GM06990 (cell line): ENCODE results near the gene SPC24.

Source experiments
- DNase-seq: peaks from one replicate; pipeline ENCODE4 v3.0.0-alpha.2; 2011; ENCODE audit not compliant: insufficient read length; ENCODE audit errors: extremely low read depth
- H3K27me3 ChIP-seq: replicated peaks from 2 replicates; pipeline ENCODE4 v1.6.0; 2011; ENCODE audit warnings: low read length; ENCODE audit not compliant: control insufficient read depth, insufficient read depth
- H3K36me3 ChIP-seq: 2 replicates; pipeline ENCODE4 v1.5.1; 2011; ENCODE audit warnings: low read length; ENCODE audit not compliant: control insufficient read depth, insufficient read depth
- H3K4me3 ChIP-seq: replicated peaks from 2 replicates; pipeline ENCODE4 v1.5.1; 2011; ENCODE audit warnings: low read depth, mild to moderate bottlenecking, control low read depth, low read length
- TF ChIP-seq, protein P1 (sequence below): IDR thresholded peaks from 2 replicates; pipeline ENCODE4 v1.5.1; 2011; ENCODE audit warnings: low read length, control low read depth, mild to moderate bottlenecking, inconsistent platforms; ENCODE audit not compliant: insufficient read depth, poor library complexity, severe bottlenecking

Gene SPC24

DNA sequence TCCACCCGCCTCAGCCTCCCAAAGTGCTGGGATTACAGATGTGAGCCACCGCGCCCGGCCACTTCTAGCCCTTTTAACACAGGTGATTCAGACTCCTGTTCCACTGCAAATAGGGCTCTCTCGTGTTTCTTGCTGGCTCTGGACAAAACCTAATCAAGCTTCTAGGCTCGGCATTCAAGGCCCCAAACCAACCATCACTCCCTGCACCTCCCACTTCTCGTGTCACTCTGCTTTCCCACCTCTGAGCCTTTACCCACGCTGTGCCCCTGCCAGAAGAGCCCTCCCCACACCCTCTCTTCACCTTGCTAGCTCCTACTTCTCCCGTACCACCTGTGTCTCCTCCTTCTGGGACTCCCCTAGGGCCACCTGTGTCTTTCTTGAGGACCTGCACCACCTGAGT, 22.0 kb upstream of the SPC24 start:
- DNase-seq, result no peak
- Histone ChIP-seq H3K27me3 (no peaks in the 10 kb centered on the region), H3K4me3 (no peak overlapping the region), H3K36me3 (no peaks in the 10 kb centered on the region)
- TF ChIP-seq, protein P1, sequence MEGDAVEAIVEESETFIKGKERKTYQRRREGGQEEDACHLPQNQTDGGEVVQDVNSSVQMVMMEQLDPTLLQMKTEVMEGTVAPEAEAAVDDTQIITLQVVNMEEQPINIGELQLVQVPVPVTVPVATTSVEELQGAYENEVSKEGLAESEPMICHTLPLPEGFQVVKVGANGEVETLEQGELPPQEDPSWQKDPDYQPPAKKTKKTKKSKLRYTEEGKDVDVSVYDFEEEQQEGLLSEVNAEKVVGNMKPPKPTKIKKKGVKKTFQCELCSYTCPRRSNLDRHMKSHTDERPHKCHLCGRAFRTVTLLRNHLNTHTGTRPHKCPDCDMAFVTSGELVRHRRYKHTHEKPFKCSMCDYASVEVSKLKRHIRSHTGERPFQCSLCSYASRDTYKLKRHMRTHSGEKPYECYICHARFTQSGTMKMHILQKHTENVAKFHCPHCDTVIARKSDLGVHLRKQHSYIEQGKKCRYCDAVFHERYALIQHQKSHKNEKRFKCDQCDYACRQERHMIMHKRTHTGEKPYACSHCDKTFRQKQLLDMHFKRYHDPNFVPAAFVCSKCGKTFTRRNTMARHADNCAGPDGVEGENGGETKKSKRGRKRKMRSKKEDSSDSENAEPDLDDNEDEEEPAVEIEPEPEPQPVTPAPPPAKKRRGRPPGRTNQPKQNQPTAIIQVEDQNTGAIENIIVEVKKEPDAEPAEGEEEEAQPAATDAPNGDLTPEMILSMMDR, result no peak

DNA sequence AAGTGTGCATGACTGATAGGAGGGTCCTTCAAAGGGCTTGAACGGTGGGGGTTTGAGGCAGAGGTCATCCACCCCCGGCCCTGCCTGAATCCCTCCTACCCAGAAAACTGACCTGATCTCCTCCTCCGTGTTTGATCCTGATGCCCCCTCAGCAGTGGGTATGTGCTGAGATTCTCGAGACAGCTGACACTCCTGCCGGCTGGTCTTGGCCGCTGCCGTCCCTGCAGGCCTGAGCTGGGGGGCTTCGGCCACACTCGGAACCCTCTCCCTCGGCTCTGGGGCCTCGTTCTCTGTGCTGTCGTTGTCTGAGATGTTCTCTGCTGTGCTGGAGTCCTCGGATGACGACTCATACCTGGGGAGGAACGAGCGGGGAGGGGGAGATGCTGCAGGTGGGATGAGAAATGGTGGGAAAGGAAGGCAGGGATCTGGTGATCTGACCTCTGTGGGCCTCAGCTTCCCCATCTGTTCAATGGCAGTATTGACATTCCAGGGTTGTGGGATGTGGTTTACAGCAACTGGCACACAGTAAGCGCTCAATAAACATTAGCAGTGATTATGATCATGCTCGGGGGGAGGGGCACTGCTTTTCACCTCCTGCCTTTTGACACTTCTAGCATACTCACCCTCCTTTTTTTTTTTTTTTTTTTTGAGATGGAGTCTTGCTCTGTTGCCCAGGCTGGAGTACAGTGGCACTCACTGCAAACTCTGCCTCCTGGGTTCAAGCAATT, 21.0 kb upstream of the SPC24 start:
- no peaks in the 10 kb centered on the region for H3K27me3 ChIP-seq
- TF ChIP-seq, protein P1, result no peak
- DNase-seq, result no peak
- H3K36me3 ChIP-seq, result no peaks in the 10 kb centered on the region
- no peak overlapping the region for H3K4me3 ChIP-seq

GRCh38 chr19:11175920-11176319, 20.3 kb upstream of the SPC24 start:
- no peak for DNase-seq
- Histone ChIP-seq H3K27me3 (no peaks in the 10 kb centered on the region), H3K36me3 (no peaks in the 10 kb centered on the region), H3K4me3 (no peak overlapping the region)
- TF ChIP-seq, protein P1, result no peak

DNA sequence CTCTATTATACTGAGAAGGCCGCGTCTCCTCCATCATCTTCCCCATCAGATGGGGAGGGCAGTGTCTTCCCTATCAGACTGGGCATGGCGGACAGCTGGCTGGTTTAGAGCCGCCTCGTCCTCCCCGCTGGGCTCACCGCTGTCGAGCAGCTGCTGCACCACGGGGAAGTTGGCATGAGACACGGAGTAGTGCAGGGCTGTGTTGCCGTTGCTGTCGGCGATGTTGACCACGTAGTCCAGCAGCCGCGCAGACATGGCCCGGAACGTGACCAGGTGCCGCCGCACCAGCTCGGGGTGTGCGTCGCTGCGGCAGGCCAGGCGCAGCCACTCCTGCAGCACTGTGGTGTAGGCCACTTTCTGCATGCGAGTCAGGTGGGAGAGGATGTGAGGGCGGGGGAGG, 18.8 kb upstream of the SPC24 start:
- no peak for DNase-seq
- Histone ChIP-seq H3K4me3 (no peak overlapping the region), H3K36me3 (no peaks in the 10 kb centered on the region), H3K27me3 (no peaks in the 10 kb centered on the region)
- TF ChIP-seq, protein P1, result no peak

- TF ChIP-seq, protein P1, result no peak
- Histone ChIP-seq H3K27me3 (no peaks in the 10 kb centered on the region), H3K4me3 (no peak overlapping the region), H3K36me3 (no peaks in the 10 kb centered on the region)
- DNase-seq, result no peak
Measured at GRCh38 chr19:11173516-11174155, 18.1 kb upstream of the SPC24 start.
